ENCODE results near the gene CRYBG2.

DNA sequence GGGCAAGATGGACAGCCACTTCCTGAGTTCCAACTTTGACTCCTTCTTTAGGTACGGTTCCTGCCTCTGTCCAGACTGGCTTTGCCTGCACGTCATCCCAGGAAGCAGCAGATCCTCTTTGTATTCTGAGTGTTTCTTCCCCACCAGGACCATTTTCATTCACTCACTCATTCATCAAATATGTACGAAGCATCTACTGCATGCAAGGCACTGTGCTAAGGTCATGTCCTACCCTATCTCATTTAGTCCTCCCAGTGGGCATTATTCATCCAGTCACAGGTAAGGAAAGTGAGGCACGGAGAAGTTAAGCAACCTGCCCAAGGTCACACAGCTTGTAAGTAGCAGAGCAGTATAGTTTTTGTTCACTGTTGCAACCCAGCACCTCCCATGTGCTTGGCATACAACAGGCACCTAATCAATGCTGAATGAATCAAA lies 13.9 kb downstream of the CRYBG2 start:
- TF ChIP-seq POLR2A (IDR thresholded peaks at IDR 0.05) = no peak
- TF ChIP-seq, protein P1, sequence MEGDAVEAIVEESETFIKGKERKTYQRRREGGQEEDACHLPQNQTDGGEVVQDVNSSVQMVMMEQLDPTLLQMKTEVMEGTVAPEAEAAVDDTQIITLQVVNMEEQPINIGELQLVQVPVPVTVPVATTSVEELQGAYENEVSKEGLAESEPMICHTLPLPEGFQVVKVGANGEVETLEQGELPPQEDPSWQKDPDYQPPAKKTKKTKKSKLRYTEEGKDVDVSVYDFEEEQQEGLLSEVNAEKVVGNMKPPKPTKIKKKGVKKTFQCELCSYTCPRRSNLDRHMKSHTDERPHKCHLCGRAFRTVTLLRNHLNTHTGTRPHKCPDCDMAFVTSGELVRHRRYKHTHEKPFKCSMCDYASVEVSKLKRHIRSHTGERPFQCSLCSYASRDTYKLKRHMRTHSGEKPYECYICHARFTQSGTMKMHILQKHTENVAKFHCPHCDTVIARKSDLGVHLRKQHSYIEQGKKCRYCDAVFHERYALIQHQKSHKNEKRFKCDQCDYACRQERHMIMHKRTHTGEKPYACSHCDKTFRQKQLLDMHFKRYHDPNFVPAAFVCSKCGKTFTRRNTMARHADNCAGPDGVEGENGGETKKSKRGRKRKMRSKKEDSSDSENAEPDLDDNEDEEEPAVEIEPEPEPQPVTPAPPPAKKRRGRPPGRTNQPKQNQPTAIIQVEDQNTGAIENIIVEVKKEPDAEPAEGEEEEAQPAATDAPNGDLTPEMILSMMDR (IDR thresholded peaks at IDR 0.05) = no peak

All from vagina (tissue), 2 donors.